ENCODE results near the gene TMEM69. TPM values are rescaled to one million over a fixed set of nuclear protein-coding genes. Genes with fewer than 3 reads are reported as not detected.

TMEM69 gene
- total RNA-seq, 4 donors from 2014 or later, result 10.2 to 28.6 (median 15.4) TPM

- TF ChIP-seq CTCF (IDR thresholded peaks at IDR 0.05) (no peak), EP300 (IDR thresholded peaks at IDR 0.05) (peak in 1 of 2 donors; percentile 7)
- DNase-seq (ENCODE audit: low spot score in 2 of 2), result no peak
- no peak overlapping the region for H3K4me3 ChIP-seq
- no peaks in the 10 kb centered on the region for H3K27me3 ChIP-seq
- no peaks in the 10 kb centered on the region for H3K9me3 ChIP-seq
- 90 to 92% methylated on average over 9 of the region's 9 CpGs for WGBS, 2 donors
- peaks cover 0 to 57% (median 7%) of the 10 kb centered on the region in 3 donors for H3K36me3 ChIP-seq
- H3K4me1 ChIP-seq, result peaks cover 0 to 18% (median 0%) of the 10 kb centered on the region in 4 donors
- H3K27ac ChIP-seq, result no peak overlapping the region
These were observed 40.5 kb upstream of the TMEM69 start for GRCh38 chr1:45647248-45648021.

DNA sequence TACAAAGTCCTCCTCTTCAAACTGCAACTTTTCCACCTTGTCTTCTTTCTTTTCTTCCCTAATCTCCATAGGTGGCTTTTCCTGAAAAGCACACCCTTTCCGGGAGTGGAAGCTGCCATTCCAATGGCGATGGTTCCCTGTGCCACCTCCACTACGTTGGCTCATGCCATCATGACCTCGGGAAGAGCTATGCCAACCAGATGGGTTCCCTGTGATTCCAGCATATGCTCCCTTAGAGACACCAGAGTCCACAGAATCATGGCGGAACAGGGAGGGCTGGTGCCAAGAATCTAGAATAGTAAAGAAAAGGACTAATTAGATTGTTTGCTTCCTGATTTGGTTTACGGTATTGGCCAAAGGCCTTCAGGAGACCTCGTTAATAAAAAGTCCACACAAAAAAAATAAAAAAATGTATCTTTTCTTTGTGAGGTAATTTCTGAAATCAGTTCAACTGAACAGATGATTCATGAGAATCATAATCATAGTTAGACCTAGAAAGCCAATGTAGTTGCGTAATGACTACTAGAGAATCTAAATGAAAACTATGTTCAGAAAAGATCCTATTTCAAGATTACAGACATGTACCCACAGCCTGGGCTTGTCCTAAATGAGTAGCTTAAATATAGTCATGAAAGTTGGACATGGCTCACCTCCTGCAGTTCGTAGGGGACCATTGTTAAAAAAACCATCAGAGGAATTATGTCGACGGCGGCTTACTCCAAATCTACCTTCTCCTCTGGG, 33.3 kb upstream of the TMEM69 start:
- Histone ChIP-seq H3K36me3 (peaks cover 0 to 97% (median 40%) of the 10 kb centered on the region in 3 donors), H3K4me3 (no peak overlapping the region), H3K27ac (no peak overlapping the region), H3K4me1 (no peaks in the 10 kb centered on the region), H3K9me3 (no peaks in the 10 kb centered on the region), H3K27me3 (no peaks in the 10 kb centered on the region)
- TF ChIP-seq POLR2A (IDR thresholded peaks at IDR 0.05) (no peak), EP300 (IDR thresholded peaks at IDR 0.05) (no peak), CTCF (IDR thresholded peaks at IDR 0.05) (no peak)
- no peak for DNase-seq (ENCODE audit: low spot score in 2 of 2)
- 94% methylated on average over 12 of the region's 12 CpGs for WGBS, 2 donors

GRCh38 chr1:45656573-45657226, 31.3 kb upstream of the TMEM69 start:
- WGBS, 2 donors, result 96 to 97% methylated on average over 3 of the region's 3 CpGs
- DNase-seq (ENCODE audit: low spot score in 2 of 2), result no peak
- H3K4me1 ChIP-seq, result no peaks in the 10 kb centered on the region
- TF ChIP-seq CTCF (IDR thresholded peaks at IDR 0.05), result no peak
- TF ChIP-seq EP300 (IDR thresholded peaks at IDR 0.05), result no peak
- no peak for TF ChIP-seq POLR2A (IDR thresholded peaks at IDR 0.05)
- H3K36me3 ChIP-seq, result peaks cover 0 to 86% (median 37%) of the 10 kb centered on the region in 3 donors
- H3K4me3 ChIP-seq, result no peak overlapping the region
- H3K27ac ChIP-seq, result no peak overlapping the region
- H3K27me3 ChIP-seq, result no peaks in the 10 kb centered on the region
- H3K9me3 ChIP-seq, result no peaks in the 10 kb centered on the region

- H3K4me1 ChIP-seq, result no peaks in the 10 kb centered on the region
- WGBS, 2 donors, result 78 to 84% methylated on average over 2 of the region's 2 CpGs
- no peak overlapping the region for H3K4me3 ChIP-seq
- H3K36me3 ChIP-seq, result peaks cover 0 to 73% (median 37%) of the 10 kb centered on the region in 3 donors
- TF ChIP-seq POLR2A (IDR thresholded peaks at IDR 0.05), result no peak
- no peak for TF ChIP-seq CTCF (IDR thresholded peaks at IDR 0.05)
- no peak for TF ChIP-seq EP300 (IDR thresholded peaks at IDR 0.05)
- H3K27ac ChIP-seq, result no peak overlapping the region
- H3K27me3 ChIP-seq, result no peaks in the 10 kb centered on the region
- no peak for DNase-seq (ENCODE audit: low spot score in 2 of 2)
- H3K9me3 ChIP-seq, result no peaks in the 10 kb centered on the region
These were observed 29.8 kb upstream of the TMEM69 start for GRCh38 chr1:45658171-45658570.

Measured in tibial nerve (tissue), 4 donors.